HepG2 (cell line): ENCODE results near the gene RNF213. TPM values are rescaled to one million over a fixed set of nuclear protein-coding genes. Genes with fewer than 3 reads are reported as not detected.

Source experiments
- ARID2 ChIP-seq: sonication (generic); formaldehyde crosslinking; IDR thresholded peaks from 2 replicates; pipeline ENCODE4 v1.8.1; 2022; ENCODE audit warnings: mild to moderate bottlenecking, missing genetic modification reagents, borderline replicate concordance
- CAMTA2 ChIP-seq: sonication (generic); formaldehyde crosslinking; IDR thresholded peaks from 2 replicates; pipeline ENCODE4 v1.4.0; 2020; ENCODE audit warnings: mild to moderate bottlenecking, missing genetic modification reagents, borderline replicate concordance
- ELF4 ChIP-seq: sonication (generic); formaldehyde crosslinking; IDR thresholded peaks from 2 replicates; pipeline ENCODE4 v1.5.0; 2020; ENCODE audit warnings: missing genetic modification reagents, mild to moderate bottlenecking, moderate library complexity, borderline replicate concordance
- HDAC1 ChIP-seq: sonication (generic); formaldehyde crosslinking; IDR thresholded peaks from 2 replicates; pipeline ENCODE4 v1.5.1; 2020; ENCODE audit warnings: mild to moderate bottlenecking, missing genetic modification reagents
- HDAC2 ChIP-seq: sonication (generic); formaldehyde crosslinking; IDR thresholded peaks from 2 replicates; pipeline ENCODE4 v1.4.0; 2020; ENCODE audit warnings: missing genetic modification reagents
- KAT8 ChIP-seq: IDR thresholded peaks from 2 replicates; pipeline ENCODE4 v1.6.1; 2016; ENCODE audit warnings: missing genetic modification reagents, missing compliant biosample characterization
- KLF6 ChIP-seq: IDR thresholded peaks from 2 replicates; pipeline ENCODE4 v1.8.0; 2016; ENCODE audit warnings: missing biosample characterization, missing genetic modification reagents
- RFXANK ChIP-seq: IDR thresholded peaks from 2 replicates; pipeline ENCODE4 v1.6.1; 2016
- RXRA ChIP-seq: sonication (generic); formaldehyde crosslinking; IDR thresholded peaks from 2 replicates; pipeline ENCODE4 v1.5.1; 2020; ENCODE audit warnings: missing genetic modification reagents
- SOX13 ChIP-seq, 3 experiments: fragments of 450-650 bp in 1 of 3; sonication (generic) in 1 of 3; formaldehyde crosslinking in 1 of 3; IDR thresholded peaks in 2 of 3; conservative IDR thresholded peaks in 1 of 3; 2 replicates each; pipeline versions ENCODE4 v1.5.0 to v1.6.1; 2016 to 2020; ENCODE audit warnings: antibody characterized with exemption in 1 of 3, mild to moderate bottlenecking in 1 of 3, missing compliant biosample characterization in 1 of 3, missing genetic modification reagents in 1 of 3, moderate library complexity in 1 of 3
- ZFP90 ChIP-seq: sonication (generic); formaldehyde crosslinking; IDR thresholded peaks from 2 replicates; pipeline ENCODE4 v1.8.0; 2022; ENCODE audit warnings: missing genetic modification reagents, mild to moderate bottlenecking, inconsistent platforms, borderline replicate concordance
- ZNF33A ChIP-seq: sonication (generic); formaldehyde crosslinking; IDR thresholded peaks from 2 replicates; pipeline ENCODE4 v1.5.1; 2020; ENCODE audit warnings: missing genetic modification reagents, mild to moderate bottlenecking, moderate library complexity, borderline replicate concordance
- ZNF367 ChIP-seq: sonication (generic); formaldehyde crosslinking; IDR thresholded peaks from 2 replicates; pipeline ENCODE4 v1.4.0; 2020; ENCODE audit warnings: missing genetic modification reagents, borderline replicate concordance
- ZNF546 ChIP-seq: sonication (generic); formaldehyde crosslinking; conservative IDR thresholded peaks from 2 replicates; pipeline ENCODE4 v1.8.1; 2023; ENCODE audit warnings: mild to moderate bottlenecking, missing genetic modification reagents
- ZNF713 ChIP-seq: sonication (generic); formaldehyde crosslinking; IDR thresholded peaks from 2 replicates; pipeline ENCODE4 v1.4.0; 2020; ENCODE audit warnings: mild to moderate bottlenecking, missing genetic modification reagents
- ZNF766 ChIP-seq: sonication (generic); formaldehyde crosslinking; IDR thresholded peaks from 2 replicates; pipeline ENCODE4 v1.5.0; 2020; ENCODE audit warnings: missing genetic modification reagents, borderline replicate concordance
- ZNF782 ChIP-seq: sonication (generic); formaldehyde crosslinking; IDR thresholded peaks from 2 replicates; pipeline ENCODE4 v1.4.0; 2020; ENCODE audit warnings: missing genetic modification reagents, mild to moderate bottlenecking, borderline replicate concordance
- ZNF883 ChIP-seq: sonication (generic); formaldehyde crosslinking; IDR thresholded peaks from 2 replicates; pipeline ENCODE4 v1.5.1; 2020; ENCODE audit warnings: mild to moderate bottlenecking, missing genetic modification reagents; ENCODE audit errors: not compliant biosample characterization
- polyA plus RNA-seq, 8 experiments: library from polyadenylated mRNA; depleted of rRNA in 3 of 8; stranded (reverse) in 7 of 8; unstranded in 1 of 8; fragments of >200 nt; fragmentation: Illumina TruSeq in 4 of 8; extraction: Trizol in 4 of 8; gene quantifications; 2 replicates each; pipeline versions ENCODE4 v1.2.1 to v1.2.3, GENCODE V29; 2011 to 2016; ENCODE audit warnings: low read depth in 4 of 8, missing spikeins in 1 of 8, mixed read lengths in 1 of 8; ENCODE audit not compliant: insufficient read depth in 1 of 8
- total RNA-seq, 5 experiments: library from RNA; depleted of rRNA; stranded (reverse); fragments of >200 nt; fragmentation: Illumina TruSeq; extraction: Trizol; gene quantifications; 2 replicates each; pipeline ENCODE4 v1.2.3, GENCODE V29; 2016; ENCODE audit warnings: low read depth in 1 of 5
- TF ChIP-seq, protein P1 (sequence below): sonication (generic); formaldehyde crosslinking; IDR thresholded peaks from 2 replicates; pipeline ENCODE4 v1.4.0; 2020; ENCODE audit warnings: missing genetic modification reagents; ENCODE audit errors: not compliant biosample characterization
- TF ChIP-seq, protein P2 (sequence below): sonication (generic); formaldehyde crosslinking; IDR thresholded peaks from 2 replicates; pipeline ENCODE4 v1.4.0; 2020; ENCODE audit warnings: missing genetic modification reagents, borderline replicate concordance
- TF ChIP-seq, protein P3 (sequence below): sonication (generic); formaldehyde crosslinking; IDR thresholded peaks from 2 replicates; pipeline ENCODE4 v1.5.1; 2020; ENCODE audit warnings: missing genetic modification reagents, mild to moderate bottlenecking, borderline replicate concordance

RNF213 gene
- total and polyA plus RNA-seq, 2 of the 13 experiments (the other 11 are each of a cell fraction or from before 2014, with no cell fraction given): 38.6 to 38.7 TPM

DNA sequence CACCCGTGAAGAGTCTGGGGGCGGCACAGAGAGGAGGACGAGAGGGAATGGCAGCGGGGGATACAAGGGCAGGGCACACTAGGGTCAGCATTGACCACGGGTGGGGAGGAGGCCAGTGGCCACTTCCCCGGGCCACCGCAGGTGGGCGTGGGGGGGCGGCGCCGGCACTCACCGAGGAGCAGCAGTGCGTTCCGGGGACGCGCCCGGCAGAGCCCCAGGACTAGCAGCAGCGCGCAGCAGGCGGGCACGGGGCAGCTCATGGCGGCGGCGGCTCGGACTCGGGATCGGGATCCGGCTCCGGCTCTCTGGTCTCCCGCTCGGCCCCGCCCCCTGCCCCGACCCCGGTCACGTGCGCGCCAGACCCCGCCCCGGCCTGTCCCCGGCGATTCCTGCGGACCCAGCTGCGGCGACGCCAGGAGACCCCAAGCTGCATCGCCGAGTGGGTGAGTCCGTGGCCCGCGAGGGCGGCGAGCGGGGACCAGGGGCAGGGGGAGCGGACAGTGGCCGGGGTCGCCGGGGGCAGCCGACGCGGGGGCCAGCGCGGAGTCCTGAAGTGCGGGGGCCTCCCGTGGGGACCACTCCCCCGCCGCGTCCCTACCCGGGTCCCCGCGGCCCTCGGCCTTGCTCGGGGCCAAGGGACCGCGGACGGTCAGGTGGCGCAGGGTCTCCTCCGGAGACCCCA lies 40.5 kb upstream of the RNF213 start, which contains the start of the genes SGSH and SLC26A11 (continued):
- no peak; the same call in 1 of the 2 replicates for TF ChIP-seq RXRA (CRISPR knock-in tag)
- 0 out of 2 replicates have a peak, but pooled peaks have one; percentile 45 for TF ChIP-seq ZNF546 (CRISPR knock-in tag)
- 0 out of 2 replicates have a peak, but pooled peaks have one; percentile 17 for TF ChIP-seq KAT8 (CRISPR knock-in tag)
- TF ChIP-seq HDAC1 (CRISPR knock-in tag): peak; percentile 35; the same call in 1 of the 2 replicates
- TF ChIP-seq, protein P1, sequence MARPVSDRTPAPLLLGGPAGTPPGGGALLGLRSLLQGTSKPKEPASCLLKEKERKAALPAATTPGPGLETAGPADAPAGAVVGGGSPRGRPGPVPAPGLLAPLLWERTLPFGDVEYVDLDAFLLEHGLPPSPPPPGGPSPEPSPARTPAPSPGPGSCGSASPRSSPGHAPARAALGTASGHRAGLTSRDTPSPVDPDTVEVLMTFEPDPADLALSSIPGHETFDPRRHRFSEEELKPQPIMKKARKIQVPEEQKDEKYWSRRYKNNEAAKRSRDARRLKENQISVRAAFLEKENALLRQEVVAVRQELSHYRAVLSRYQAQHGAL: no peak
- TF ChIP-seq ZNF883 (CRISPR knock-in tag): peak; percentile 27
- TF ChIP-seq, protein P2, sequence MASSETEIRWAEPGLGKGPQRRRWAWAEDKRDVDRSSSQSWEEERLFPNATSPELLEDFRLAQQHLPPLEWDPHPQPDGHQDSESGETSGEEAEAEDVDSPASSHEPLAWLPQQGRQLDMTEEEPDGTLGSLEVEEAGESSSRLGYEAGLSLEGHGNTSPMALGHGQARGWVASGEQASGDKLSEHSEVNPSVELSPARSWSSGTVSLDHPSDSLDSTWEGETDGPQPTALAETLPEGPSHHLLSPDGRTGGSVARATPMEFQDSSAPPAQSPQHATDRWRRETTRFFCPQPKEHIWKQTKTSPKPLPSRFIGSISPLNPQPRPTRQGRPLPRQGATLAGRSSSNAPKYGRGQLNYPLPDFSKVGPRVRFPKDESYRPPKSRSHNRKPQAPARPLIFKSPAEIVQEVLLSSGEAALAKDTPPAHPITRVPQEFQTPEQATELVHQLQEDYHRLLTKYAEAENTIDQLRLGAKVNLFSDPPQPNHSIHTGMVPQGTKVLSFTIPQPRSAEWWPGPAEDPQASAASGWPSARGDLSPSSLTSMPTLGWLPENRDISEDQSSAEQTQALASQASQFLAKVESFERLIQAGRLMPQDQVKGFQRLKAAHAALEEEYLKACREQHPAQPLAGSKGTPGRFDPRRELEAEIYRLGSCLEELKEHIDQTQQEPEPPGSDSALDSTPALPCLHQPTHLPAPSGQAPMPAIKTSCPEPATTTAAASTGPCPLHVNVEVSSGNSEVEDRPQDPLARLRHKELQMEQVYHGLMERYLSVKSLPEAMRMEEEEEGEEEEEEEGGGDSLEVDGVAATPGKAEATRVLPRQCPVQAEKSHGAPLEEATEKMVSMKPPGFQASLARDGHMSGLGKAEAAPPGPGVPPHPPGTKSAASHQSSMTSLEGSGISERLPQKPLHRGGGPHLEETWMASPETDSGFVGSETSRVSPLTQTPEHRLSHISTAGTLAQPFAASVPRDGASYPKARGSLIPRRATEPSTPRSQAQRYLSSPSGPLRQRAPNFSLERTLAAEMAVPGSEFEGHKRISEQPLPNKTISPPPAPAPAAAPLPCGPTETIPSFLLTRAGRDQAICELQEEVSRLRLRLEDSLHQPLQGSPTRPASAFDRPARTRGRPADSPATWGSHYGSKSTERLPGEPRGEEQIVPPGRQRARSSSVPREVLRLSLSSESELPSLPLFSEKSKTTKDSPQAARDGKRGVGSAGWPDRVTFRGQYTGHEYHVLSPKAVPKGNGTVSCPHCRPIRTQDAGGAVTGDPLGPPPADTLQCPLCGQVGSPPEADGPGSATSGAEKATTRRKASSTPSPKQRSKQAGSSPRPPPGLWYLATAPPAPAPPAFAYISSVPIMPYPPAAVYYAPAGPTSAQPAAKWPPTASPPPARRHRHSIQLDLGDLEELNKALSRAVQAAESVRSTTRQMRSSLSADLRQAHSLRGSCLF: no peak
- peak; percentile 73; the same call in 1 of the 2 replicates for TF ChIP-seq CAMTA2 (CRISPR knock-in tag)
- TF ChIP-seq RFXANK (CRISPR knock-in tag): no peak
- TF ChIP-seq, protein P3, sequence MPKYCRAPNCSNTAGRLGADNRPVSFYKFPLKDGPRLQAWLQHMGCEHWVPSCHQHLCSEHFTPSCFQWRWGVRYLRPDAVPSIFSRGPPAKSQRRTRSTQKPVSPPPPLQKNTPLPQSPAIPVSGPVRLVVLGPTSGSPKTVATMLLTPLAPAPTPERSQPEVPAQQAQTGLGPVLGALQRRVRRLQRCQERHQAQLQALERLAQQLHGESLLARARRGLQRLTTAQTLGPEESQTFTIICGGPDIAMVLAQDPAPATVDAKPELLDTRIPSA (CRISPR knock-in tag): no peak
- no peak for TF ChIP-seq ELF4 (CRISPR knock-in tag)
- no peak for TF ChIP-seq ZNF766 (CRISPR knock-in tag)
- TF ChIP-seq HDAC2 (CRISPR knock-in tag): 0 out of 2 replicates have a peak, but pooled peaks have one; percentile 33
- TF ChIP-seq ZNF367: no peak
- TF ChIP-seq ZNF782 (CRISPR knock-in tag): no peak
- TF ChIP-seq KLF6: 0 out of 2 replicates have a peak, but pooled peaks have one; percentile 16
- no peak for TF ChIP-seq SOX13 (IDR thresholded peaks at IDR 0.05)
- peak in 1 of 2 experiments; percentile 10; a peak in 1 of 4 replicates for TF ChIP-seq SOX13 (CRISPR knock-in tag; conservative IDR thresholded peaks at IDR 0.05 in 1 of 2, IDR thresholded peaks at IDR 0.05 in 1 of 2)
- peak; percentile 52 for TF ChIP-seq ZNF713 (CRISPR knock-in tag)
- TF ChIP-seq ARID2: no peak
- TF ChIP-seq ZFP90: no peak; the same call in 1 of the 2 replicates
- TF ChIP-seq ZNF33A: no peak
